SK-N-SH treated with all-trans-retinoic acid at 6 μM for 48 hours (cell line): ENCODE results near the gene TRIM34.

ENCODE experiments used
- ATAC-seq: fragments of 200-7000 bp; cut with Tn5 transposase; 3 replicates; pipeline ENCODE4 v1.9.1; 2020; ENCODE audit warnings: mild to moderate bottlenecking, moderate library complexity
- ARNTL ChIP-seq: fragments of 450-650 bp; formaldehyde crosslinking; IDR thresholded peaks from 2 replicates; pipeline ENCODE4 v1.5.0; 2020; ENCODE audit warnings: low read depth, mild to moderate bottlenecking, moderate library complexity, borderline replicate concordance
- BACH2 ChIP-seq: fragments of 250-450 bp; sonication (Bioruptor Pico); IDR thresholded peaks from 2 replicates; pipeline ENCODE4 v1.9.0; 2021; ENCODE audit warnings: mild to moderate bottlenecking, borderline replicate concordance
- CSDC2 ChIP-seq: fragments of 250-450 bp; sonication (Bioruptor Pico); IDR thresholded peaks from 2 replicates; pipeline ENCODE4 v1.5.0; 2020; ENCODE audit warnings: mild to moderate bottlenecking, moderate library complexity
- ESRRG ChIP-seq: fragments of 250-450 bp; sonication (Bioruptor Pico); IDR thresholded peaks from 2 replicates; pipeline ENCODE4 v1.6.1; 2021; ENCODE audit warnings: mild to moderate bottlenecking
- GLIS3 ChIP-seq: fragments of 250-450 bp; sonication (Bioruptor Pico); IDR thresholded peaks from 2 replicates; pipeline ENCODE4 v1.5.0; 2020; ENCODE audit warnings: mild to moderate bottlenecking, moderate library complexity
- ISL1 ChIP-seq: fragments of 250-450 bp; sonication (Bioruptor Pico); IDR thresholded peaks from 2 replicates; pipeline ENCODE4 v2.1.2; 2022; ENCODE audit warnings: mild to moderate bottlenecking, moderate library complexity
- OSR1 ChIP-seq: fragments of 250-450 bp; sonication (Bioruptor Pico); IDR thresholded peaks from 2 replicates; pipeline ENCODE4 v1.8.0; 2022; ENCODE audit warnings: moderate library complexity, mild to moderate bottlenecking, inconsistent platforms
- PATZ1 ChIP-seq: fragments of 250-450 bp; sonication (Bioruptor Pico); IDR thresholded peaks from 2 replicates; pipeline ENCODE4 v1.8.0; 2020; ENCODE audit warnings: mild to moderate bottlenecking, moderate library complexity, borderline replicate concordance
- PPARA ChIP-seq: fragments of 250-450 bp; sonication (Bioruptor Pico); IDR thresholded peaks from 2 replicates; pipeline ENCODE4 v1.5.0; 2020; ENCODE audit warnings: mild to moderate bottlenecking, borderline replicate concordance
- RARB ChIP-seq: fragments of 250-450 bp; sonication (Bioruptor Pico); IDR thresholded peaks from 2 replicates; pipeline ENCODE4 v1.8.0; 2021; ENCODE audit warnings: mild to moderate bottlenecking, moderate library complexity
- SNAI2 ChIP-seq: fragments of 250-450 bp; sonication (Bioruptor Pico); IDR thresholded peaks from 2 replicates; pipeline ENCODE4 v1.5.0; 2020; ENCODE audit warnings: mild to moderate bottlenecking, moderate library complexity
- TCF4 ChIP-seq: fragments of 250-450 bp; sonication (Bioruptor Pico); IDR thresholded peaks from 2 replicates; pipeline ENCODE4 v1.8.0; 2021; ENCODE audit warnings: mild to moderate bottlenecking, moderate library complexity, borderline replicate concordance
- TOX ChIP-seq: fragments of 250-450 bp; sonication (Bioruptor Pico); IDR thresholded peaks from 2 replicates; pipeline ENCODE4 v1.8.0; 2021; ENCODE audit warnings: mild to moderate bottlenecking, moderate library complexity, borderline replicate concordance
- ZC3H10 ChIP-seq: fragments of 250-450 bp; sonication (Bioruptor Pico); IDR thresholded peaks from 2 replicates; pipeline ENCODE4 v1.5.1; 2021; ENCODE audit warnings: mild to moderate bottlenecking, moderate library complexity
- ZFP3 ChIP-seq: fragments of 250-450 bp; sonication (Bioruptor Pico); IDR thresholded peaks from 2 replicates; pipeline ENCODE4 v1.5.0; 2020; ENCODE audit warnings: mild to moderate bottlenecking, moderate library complexity
- ZFP30 ChIP-seq: fragments of 450-650 bp; formaldehyde crosslinking; IDR thresholded peaks from 2 replicates; pipeline ENCODE4 v1.5.0; 2022; ENCODE audit warnings: mild to moderate bottlenecking, moderate library complexity
- ZNF565 ChIP-seq: fragments of 450-650 bp; formaldehyde crosslinking; conservative IDR thresholded peaks from 2 replicates; pipeline ENCODE4 v1.5.0; 2020; ENCODE audit warnings: low read depth, mild to moderate bottlenecking, moderate library complexity
- ZNF70 ChIP-seq: fragments of 450-650 bp; formaldehyde crosslinking; IDR thresholded peaks from 2 replicates; pipeline ENCODE4 v1.5.0; 2020; ENCODE audit warnings: mild to moderate bottlenecking, moderate library complexity
- ZNF8 ChIP-seq: fragments of 450-650 bp; formaldehyde crosslinking; IDR thresholded peaks from 2 replicates; pipeline ENCODE4 v1.5.0; 2020; ENCODE audit warnings: mild to moderate bottlenecking, moderate library complexity
- TF ChIP-seq, protein P1 (sequence below): fragments of 250-450 bp; sonication (Bioruptor Pico); IDR thresholded peaks from 2 replicates; pipeline ENCODE4 v1.5.1; 2021; ENCODE audit warnings: mild to moderate bottlenecking, moderate library complexity

TRIM34 gene

GRCh38 chr11:5591613-5592012 lies 33.2 kb upstream of the TRIM34 start:
- TF ChIP-seq GLIS3 (CRISPR knock-in tag) (no peak), ZNF8 (no peak), RARB (CRISPR knock-in tag) (no peak), ZFP3 (CRISPR knock-in tag) (no peak), ARNTL (CRISPR knock-in tag) (no peak), ZFP30 (CRISPR knock-in tag) (no peak), ZNF70 (no peak), PPARA (CRISPR knock-in tag) (no peak)
- TF ChIP-seq, protein P1, sequence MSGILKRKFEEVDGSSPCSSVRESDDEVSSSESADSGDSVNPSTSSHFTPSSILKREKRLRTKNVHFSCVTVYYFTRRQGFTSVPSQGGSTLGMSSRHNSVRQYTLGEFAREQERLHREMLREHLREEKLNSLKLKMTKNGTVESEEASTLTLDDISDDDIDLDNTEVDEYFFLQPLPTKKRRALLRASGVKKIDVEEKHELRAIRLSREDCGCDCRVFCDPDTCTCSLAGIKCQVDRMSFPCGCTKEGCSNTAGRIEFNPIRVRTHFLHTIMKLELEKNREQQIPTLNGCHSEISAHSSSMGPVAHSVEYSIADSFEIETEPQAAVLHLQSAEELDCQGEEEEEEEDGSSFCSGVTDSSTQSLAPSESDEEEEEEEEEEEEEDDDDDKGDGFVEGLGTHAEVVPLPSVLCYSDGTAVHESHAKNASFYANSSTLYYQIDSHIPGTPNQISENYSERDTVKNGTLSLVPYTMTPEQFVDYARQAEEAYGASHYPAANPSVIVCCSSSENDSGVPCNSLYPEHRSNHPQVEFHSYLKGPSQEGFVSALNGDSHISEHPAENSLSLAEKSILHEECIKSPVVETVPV (CRISPR knock-in tag) = no peak
- ATAC-seq = no peak

GRCh38 chr11:5592615-5593014 lies 32.2 kb upstream of the TRIM34 start:
- ATAC-seq = no peak

GRCh38 chr11:5593146-5593545 lies 31.7 kb upstream of the TRIM34 start:
- ATAC-seq = no peak
- TF ChIP-seq ARNTL (CRISPR knock-in tag) = no peak

More at GRCh38 chr11:5592615-5593014, 32.2 kb upstream of the TRIM34 start:
- TF ChIP-seq CSDC2 (no peak), SNAI2 (CRISPR knock-in tag) (no peak), PATZ1 (no peak), ZFP30 (CRISPR knock-in tag) (no peak), ARNTL (CRISPR knock-in tag) (no peak), BACH2 (CRISPR knock-in tag) (no peak), ZFP3 (CRISPR knock-in tag) (no peak), ISL1 (CRISPR knock-in tag) (no peak), ZC3H10 (CRISPR knock-in tag) (no peak), TOX (CRISPR knock-in tag) (no peak)

DNA sequence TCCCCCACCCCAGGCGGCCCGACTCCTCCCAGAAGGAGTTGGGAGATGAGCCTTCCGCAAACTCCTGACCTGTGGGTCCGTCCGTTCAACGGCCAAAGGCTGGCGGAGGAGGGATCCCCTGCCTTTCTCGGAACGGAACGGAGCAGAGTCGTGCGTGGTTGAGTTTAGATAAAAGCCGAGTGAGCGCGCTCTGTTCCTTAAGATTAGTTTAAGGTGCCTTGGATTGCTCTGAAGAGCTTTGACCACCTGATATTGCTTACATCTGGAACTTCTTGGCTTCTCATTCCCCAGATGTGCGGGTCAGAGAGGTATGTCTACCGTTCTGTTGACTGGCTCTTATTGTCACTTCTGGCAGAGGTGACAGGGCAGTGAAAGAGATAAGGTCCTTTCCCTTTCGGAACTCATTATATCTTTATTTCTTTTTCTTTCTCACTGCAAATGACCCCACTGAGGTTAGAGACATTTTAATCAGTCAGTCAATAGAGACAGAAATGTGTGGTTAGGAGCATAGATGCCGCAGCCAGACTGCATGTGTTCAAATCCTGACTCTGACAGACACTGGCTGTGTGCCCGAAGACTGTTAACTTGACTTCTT lies 28.1 kb upstream of the TRIM34 start, which contains the start of gene TRIM6:
Gene TRIM6 (plus strand): TSS at position 31 of the 595 bp plus-strand sequence. CDS start 261 bp downstream, at position 292.
- no peak for ATAC-seq
- TF ChIP-seq OSR1 (CRISPR knock-in tag) (no peak), BACH2 (CRISPR knock-in tag) (no peak), ARNTL (CRISPR knock-in tag) (no peak), PPARA (CRISPR knock-in tag) (no peak), SNAI2 (CRISPR knock-in tag) (no peak), ISL1 (CRISPR knock-in tag) (no peak), ZC3H10 (CRISPR knock-in tag) (no peak), TCF4 (CRISPR knock-in tag) (no peak), ESRRG (CRISPR knock-in tag) (no peak), TOX (CRISPR knock-in tag) (no peak), RARB (CRISPR knock-in tag) (no peak), GLIS3 (CRISPR knock-in tag) (no peak), ZNF565 (no peak), PATZ1 (no peak)
- TF ChIP-seq, protein P1 (CRISPR knock-in tag) = no peak
